GM23338 (cell line): ENCODE measurements around the gene RPS19BP1. TPM values are rescaled to one million over a fixed set of nuclear protein-coding genes. Genes with fewer than 3 reads are reported as not detected.

Experiments used
- ATAC-seq: fragments of 200-7000 bp; cut with Tn5 transposase; 3 replicates; pipeline ENCODE4 v1.9.1; 2020
- DNase-seq: peaks from one replicate; pipeline ENCODE4 v3.0.0-alpha.2; 2015; ENCODE audit warnings: low spot score
- H2AFZ ChIP-seq: fragments of 200-600 bp; sonication (generic); 2 replicates; pipeline ENCODE4 v1.8.0; 2016; ENCODE audit warnings: antibody characterized with exemption, mild to moderate bottlenecking, moderate library complexity
- H3F3A ChIP-seq: fragments of 200-600 bp; sonication (generic); replicated peaks from 2 replicates; pipeline ENCODE4 v1.8.0; 2017; ENCODE audit warnings: antibody characterized with exemption, mixed run types, low read depth
- H3K27ac ChIP-seq: fragments of 200-600 bp; sonication (generic); 2 replicates; pipeline ENCODE4 v1.6.1; 2016; ENCODE audit warnings: low read depth
- H3K27me3 ChIP-seq: fragments of 200-600 bp; sonication (generic); 2 replicates; pipeline ENCODE4 v1.8.0; 2016; ENCODE audit warnings: mild to moderate bottlenecking, mixed run types, moderate library complexity; ENCODE audit not compliant: insufficient read depth
- H3K36me3 ChIP-seq: fragments of 200-600 bp; sonication (generic); 2 replicates; pipeline ENCODE4 v1.8.0; 2016; ENCODE audit warnings: mild to moderate bottlenecking; ENCODE audit not compliant: insufficient read depth
- H3K4me1 ChIP-seq: fragments of 200-600 bp; sonication (generic); 2 replicates; pipeline ENCODE4 v1.8.0; 2016; ENCODE audit warnings: mild to moderate bottlenecking, moderate library complexity; ENCODE audit not compliant: insufficient read depth
- H3K4me2 ChIP-seq: fragments of 200-600 bp; sonication (generic); 2 replicates; pipeline ENCODE4 v1.7.1; 2017; ENCODE audit warnings: mixed run types
- H3K4me3 ChIP-seq: fragments of 200-600 bp; sonication (generic); 2 replicates; pipeline ENCODE4 v1.6.1; 2016; ENCODE audit warnings: mixed run types
- H3K79me2 ChIP-seq: fragments of 200-600 bp; sonication (generic); replicated peaks from 2 replicates; pipeline ENCODE4 v1.8.0; 2017; ENCODE audit warnings: mild to moderate bottlenecking; ENCODE audit not compliant: insufficient read depth
- H3K9me2 ChIP-seq: fragments of 200-600 bp; sonication (generic); 2 replicates; pipeline ENCODE4 v1.8.0; 2017; ENCODE audit not compliant: insufficient read depth
- H4K20me1 ChIP-seq: fragments of 200-600 bp; sonication (generic); replicated peaks from 2 replicates; pipeline ENCODE4 v1.8.0; 2017; ENCODE audit warnings: mild to moderate bottlenecking; ENCODE audit not compliant: insufficient read depth
- H3K27ac Mint-ChIP-seq: 2 replicates; pipeline ENCODE4 v1.8.0; 2020; ENCODE audit warnings: inconsistent platforms, mild to moderate bottlenecking, moderate library complexity, mixed read lengths
- H3K27me3 Mint-ChIP-seq: 3 replicates; pipeline ENCODE4 v1.8.0; 2022; ENCODE audit warnings: low read depth, mild to moderate bottlenecking, moderate library complexity, mixed read lengths, inconsistent platforms; ENCODE audit not compliant: insufficient read depth, poor library complexity
- H3K36me3 Mint-ChIP-seq: 3 replicates; pipeline ENCODE4 v1.8.0; 2021; ENCODE audit warnings: low read depth, mild to moderate bottlenecking, inconsistent platforms, moderate library complexity, mixed read lengths
- H3K4me1 Mint-ChIP-seq: 3 replicates; pipeline ENCODE4 v1.8.0; 2020; ENCODE audit warnings: mild to moderate bottlenecking, inconsistent platforms, mixed read lengths
- H3K4me3 Mint-ChIP-seq: 3 replicates; pipeline ENCODE4 v1.8.0; 2021; ENCODE audit warnings: moderate library complexity, mild to moderate bottlenecking, inconsistent platforms, mixed read lengths
- H3K9me3 Mint-ChIP-seq: 3 replicates; pipeline ENCODE4 v1.8.0; 2020; ENCODE audit warnings: moderate library complexity, mild to moderate bottlenecking, inconsistent platforms, mixed read lengths
- CREB1 ChIP-seq: fragments of 250-450 bp; sonication (Bioruptor Pico); IDR thresholded peaks from 2 replicates; pipeline ENCODE4 v1.5.0; 2020; ENCODE audit warnings: low read depth, mild to moderate bottlenecking, moderate library complexity
- EZH2 ChIP-seq: fragments of 200-600 bp; sonication (generic); IDR thresholded peaks from one replicate; pipeline ENCODE4 v1.8.0; 2017; ENCODE audit warnings: antibody characterized with exemption, mild to moderate bottlenecking, low read depth; ENCODE audit not compliant: unreplicated experiment
- EZH2phosphoT487 ChIP-seq: fragments of 200-600 bp; sonication (generic); IDR thresholded peaks from one replicate; pipeline ENCODE4 v1.8.1; 2018; ENCODE audit warnings: antibody characterized with exemption; ENCODE audit not compliant: unreplicated experiment
- JUNB ChIP-seq: IDR thresholded peaks from one replicate; pipeline ENCODE4 v1.6.1; 2016; ENCODE audit warnings: antibody characterized with exemption; ENCODE audit not compliant: unreplicated experiment
- NANOG ChIP-seq: IDR thresholded peaks from 2 replicates; pipeline ENCODE4 v1.6.1; 2016; ENCODE audit warnings: antibody characterized with exemption, borderline replicate concordance
- POLR2AphosphoS5 ChIP-seq: IDR thresholded peaks from 2 replicates; pipeline ENCODE4 v1.6.1; 2016; ENCODE audit warnings: antibody characterized with exemption, low read depth
- STAT1 ChIP-seq: IDR thresholded peaks from one replicate; pipeline ENCODE4 v1.6.1; 2016; ENCODE audit warnings: antibody characterized with exemption; ENCODE audit not compliant: unreplicated experiment
- ZNF114 ChIP-seq: fragments of 250-450 bp; sonication (Bioruptor Pico); IDR thresholded peaks from 2 replicates; pipeline ENCODE4 v1.5.0; 2020; ENCODE audit warnings: mild to moderate bottlenecking, moderate library complexity
- ZNF331 ChIP-seq: fragments of 250-450 bp; sonication (Bioruptor Pico); IDR thresholded peaks from 2 replicates; pipeline ENCODE4 v1.5.0; 2020; ENCODE audit warnings: low read depth, mild to moderate bottlenecking, moderate library complexity
- polyA plus RNA-seq: library from polyadenylated mRNA; unstranded; fragments of >200 nt; fragmentation: Nextera tagmentation; extraction: Ambion mirVana; gene quantifications from 2 replicates; pipeline ENCODE4 v1.2.1, GENCODE V29; 2016
- total RNA-seq: library from RNA; depleted of rRNA; stranded (reverse); fragments of >200 nt; shearing (Covaris generic); gene quantifications from 2 replicates; pipeline ENCODE4 v1.2.3, GENCODE V29; 2014
- TF ChIP-seq, protein P1 (sequence below), 2 experiments: fragments of 200-600 bp in 1 of 2; sonication (generic) in 1 of 2; conservative IDR thresholded peaks; 2 replicates each; pipeline versions ENCODE4 v1.5.1 to v1.6.1; 2016 to 2017; ENCODE audit warnings: antibody characterized with exemption in 2 of 2, low read depth in 2 of 2, mild to moderate bottlenecking in 2 of 2, moderate library complexity in 1 of 2
- TF ChIP-seq, protein P2 (sequence below): IDR thresholded peaks from 2 replicates; pipeline ENCODE4 v1.6.1; 2016; ENCODE audit warnings: antibody characterized with exemption
- TF ChIP-seq, protein P3 (sequence below): fragments of 250-450 bp; sonication (Bioruptor Pico); IDR thresholded peaks from 2 replicates; pipeline ENCODE4 v1.5.0; 2020; ENCODE audit warnings: mild to moderate bottlenecking, moderate library complexity
- TF ChIP-seq, protein P4 (sequence below): IDR thresholded peaks from one replicate; pipeline ENCODE4 v1.6.1; 2018; ENCODE audit warnings: antibody characterized with exemption; ENCODE audit not compliant: unreplicated experiment

Gene RPS19BP1
- total and polyA plus RNA-seq, 2 experiments from 2014 or later = 153 to 215 TPM

DNA sequence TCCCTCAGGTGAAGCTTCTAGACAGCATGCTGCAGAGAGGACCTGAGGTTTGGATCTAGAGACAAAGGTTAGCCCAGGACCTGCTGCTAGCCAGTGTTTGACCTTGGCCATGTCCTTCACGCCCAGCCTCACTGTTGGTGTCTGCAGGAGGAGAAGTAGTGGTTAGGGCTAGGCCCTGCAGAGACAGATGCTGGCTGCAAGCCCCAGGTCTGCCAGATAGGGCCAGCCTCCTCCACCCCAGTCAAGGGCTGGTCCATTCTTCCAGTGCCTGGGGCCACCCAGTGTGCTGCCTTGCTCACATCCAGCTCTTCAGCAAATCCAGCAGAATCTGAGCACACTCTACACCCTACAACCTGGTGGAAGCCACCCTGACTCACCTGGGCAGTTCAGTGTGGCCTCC is 52.0 kb downstream of the RPS19BP1 start:
- no peak overlapping the region for H3K27ac Mint-ChIP-seq
- no peak overlapping the region for H2AFZ ChIP-seq
- peaks cover 6% of the 10 kb centered on the region for H3K27me3 Mint-ChIP-seq
- no peaks in the 10 kb centered on the region for H3K9me2 ChIP-seq
- no peaks in the 10 kb centered on the region; the same call in 2 of the 3 replicates for H3K9me3 Mint-ChIP-seq
- no peaks in the 10 kb centered on the region for H3K79me2 ChIP-seq
- no peak overlapping the region for H3K27ac ChIP-seq
- ATAC-seq = no peak
- H3K4me3 ChIP-seq = no peak overlapping the region
- no peaks in the 10 kb centered on the region for H3K27me3 ChIP-seq
- H3K4me1 ChIP-seq = peaks cover 4% of the 10 kb centered on the region; the same call in 1 of the 2 replicates
- no peaks in the 10 kb centered on the region for H3K36me3 ChIP-seq
- no peak overlapping the region for H3K4me2 ChIP-seq
- no peaks in the 10 kb centered on the region; the same call in 2 of the 3 replicates for H3K36me3 Mint-ChIP-seq
- no peak for TF ChIP-seq JUNB
- no peak for TF ChIP-seq EZH2
- TF ChIP-seq ZNF331 (CRISPR knock-in tag) = no peak
- TF ChIP-seq CREB1 (CRISPR knock-in tag) = no peak
- TF ChIP-seq, protein P1, sequence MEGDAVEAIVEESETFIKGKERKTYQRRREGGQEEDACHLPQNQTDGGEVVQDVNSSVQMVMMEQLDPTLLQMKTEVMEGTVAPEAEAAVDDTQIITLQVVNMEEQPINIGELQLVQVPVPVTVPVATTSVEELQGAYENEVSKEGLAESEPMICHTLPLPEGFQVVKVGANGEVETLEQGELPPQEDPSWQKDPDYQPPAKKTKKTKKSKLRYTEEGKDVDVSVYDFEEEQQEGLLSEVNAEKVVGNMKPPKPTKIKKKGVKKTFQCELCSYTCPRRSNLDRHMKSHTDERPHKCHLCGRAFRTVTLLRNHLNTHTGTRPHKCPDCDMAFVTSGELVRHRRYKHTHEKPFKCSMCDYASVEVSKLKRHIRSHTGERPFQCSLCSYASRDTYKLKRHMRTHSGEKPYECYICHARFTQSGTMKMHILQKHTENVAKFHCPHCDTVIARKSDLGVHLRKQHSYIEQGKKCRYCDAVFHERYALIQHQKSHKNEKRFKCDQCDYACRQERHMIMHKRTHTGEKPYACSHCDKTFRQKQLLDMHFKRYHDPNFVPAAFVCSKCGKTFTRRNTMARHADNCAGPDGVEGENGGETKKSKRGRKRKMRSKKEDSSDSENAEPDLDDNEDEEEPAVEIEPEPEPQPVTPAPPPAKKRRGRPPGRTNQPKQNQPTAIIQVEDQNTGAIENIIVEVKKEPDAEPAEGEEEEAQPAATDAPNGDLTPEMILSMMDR (conservative IDR thresholded peaks at IDR 0.05; ENCODE audit: low read depth in 2 of 2) = no peak
- TF ChIP-seq NANOG = no peak
- TF ChIP-seq POLR2AphosphoS5 = no peak
- TF ChIP-seq, protein P2, sequence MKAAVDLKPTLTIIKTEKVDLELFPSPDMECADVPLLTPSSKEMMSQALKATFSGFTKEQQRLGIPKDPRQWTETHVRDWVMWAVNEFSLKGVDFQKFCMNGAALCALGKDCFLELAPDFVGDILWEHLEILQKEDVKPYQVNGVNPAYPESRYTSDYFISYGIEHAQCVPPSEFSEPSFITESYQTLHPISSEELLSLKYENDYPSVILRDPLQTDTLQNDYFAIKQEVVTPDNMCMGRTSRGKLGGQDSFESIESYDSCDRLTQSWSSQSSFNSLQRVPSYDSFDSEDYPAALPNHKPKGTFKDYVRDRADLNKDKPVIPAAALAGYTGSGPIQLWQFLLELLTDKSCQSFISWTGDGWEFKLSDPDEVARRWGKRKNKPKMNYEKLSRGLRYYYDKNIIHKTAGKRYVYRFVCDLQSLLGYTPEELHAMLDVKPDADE = no peak
- TF ChIP-seq, protein P3, sequence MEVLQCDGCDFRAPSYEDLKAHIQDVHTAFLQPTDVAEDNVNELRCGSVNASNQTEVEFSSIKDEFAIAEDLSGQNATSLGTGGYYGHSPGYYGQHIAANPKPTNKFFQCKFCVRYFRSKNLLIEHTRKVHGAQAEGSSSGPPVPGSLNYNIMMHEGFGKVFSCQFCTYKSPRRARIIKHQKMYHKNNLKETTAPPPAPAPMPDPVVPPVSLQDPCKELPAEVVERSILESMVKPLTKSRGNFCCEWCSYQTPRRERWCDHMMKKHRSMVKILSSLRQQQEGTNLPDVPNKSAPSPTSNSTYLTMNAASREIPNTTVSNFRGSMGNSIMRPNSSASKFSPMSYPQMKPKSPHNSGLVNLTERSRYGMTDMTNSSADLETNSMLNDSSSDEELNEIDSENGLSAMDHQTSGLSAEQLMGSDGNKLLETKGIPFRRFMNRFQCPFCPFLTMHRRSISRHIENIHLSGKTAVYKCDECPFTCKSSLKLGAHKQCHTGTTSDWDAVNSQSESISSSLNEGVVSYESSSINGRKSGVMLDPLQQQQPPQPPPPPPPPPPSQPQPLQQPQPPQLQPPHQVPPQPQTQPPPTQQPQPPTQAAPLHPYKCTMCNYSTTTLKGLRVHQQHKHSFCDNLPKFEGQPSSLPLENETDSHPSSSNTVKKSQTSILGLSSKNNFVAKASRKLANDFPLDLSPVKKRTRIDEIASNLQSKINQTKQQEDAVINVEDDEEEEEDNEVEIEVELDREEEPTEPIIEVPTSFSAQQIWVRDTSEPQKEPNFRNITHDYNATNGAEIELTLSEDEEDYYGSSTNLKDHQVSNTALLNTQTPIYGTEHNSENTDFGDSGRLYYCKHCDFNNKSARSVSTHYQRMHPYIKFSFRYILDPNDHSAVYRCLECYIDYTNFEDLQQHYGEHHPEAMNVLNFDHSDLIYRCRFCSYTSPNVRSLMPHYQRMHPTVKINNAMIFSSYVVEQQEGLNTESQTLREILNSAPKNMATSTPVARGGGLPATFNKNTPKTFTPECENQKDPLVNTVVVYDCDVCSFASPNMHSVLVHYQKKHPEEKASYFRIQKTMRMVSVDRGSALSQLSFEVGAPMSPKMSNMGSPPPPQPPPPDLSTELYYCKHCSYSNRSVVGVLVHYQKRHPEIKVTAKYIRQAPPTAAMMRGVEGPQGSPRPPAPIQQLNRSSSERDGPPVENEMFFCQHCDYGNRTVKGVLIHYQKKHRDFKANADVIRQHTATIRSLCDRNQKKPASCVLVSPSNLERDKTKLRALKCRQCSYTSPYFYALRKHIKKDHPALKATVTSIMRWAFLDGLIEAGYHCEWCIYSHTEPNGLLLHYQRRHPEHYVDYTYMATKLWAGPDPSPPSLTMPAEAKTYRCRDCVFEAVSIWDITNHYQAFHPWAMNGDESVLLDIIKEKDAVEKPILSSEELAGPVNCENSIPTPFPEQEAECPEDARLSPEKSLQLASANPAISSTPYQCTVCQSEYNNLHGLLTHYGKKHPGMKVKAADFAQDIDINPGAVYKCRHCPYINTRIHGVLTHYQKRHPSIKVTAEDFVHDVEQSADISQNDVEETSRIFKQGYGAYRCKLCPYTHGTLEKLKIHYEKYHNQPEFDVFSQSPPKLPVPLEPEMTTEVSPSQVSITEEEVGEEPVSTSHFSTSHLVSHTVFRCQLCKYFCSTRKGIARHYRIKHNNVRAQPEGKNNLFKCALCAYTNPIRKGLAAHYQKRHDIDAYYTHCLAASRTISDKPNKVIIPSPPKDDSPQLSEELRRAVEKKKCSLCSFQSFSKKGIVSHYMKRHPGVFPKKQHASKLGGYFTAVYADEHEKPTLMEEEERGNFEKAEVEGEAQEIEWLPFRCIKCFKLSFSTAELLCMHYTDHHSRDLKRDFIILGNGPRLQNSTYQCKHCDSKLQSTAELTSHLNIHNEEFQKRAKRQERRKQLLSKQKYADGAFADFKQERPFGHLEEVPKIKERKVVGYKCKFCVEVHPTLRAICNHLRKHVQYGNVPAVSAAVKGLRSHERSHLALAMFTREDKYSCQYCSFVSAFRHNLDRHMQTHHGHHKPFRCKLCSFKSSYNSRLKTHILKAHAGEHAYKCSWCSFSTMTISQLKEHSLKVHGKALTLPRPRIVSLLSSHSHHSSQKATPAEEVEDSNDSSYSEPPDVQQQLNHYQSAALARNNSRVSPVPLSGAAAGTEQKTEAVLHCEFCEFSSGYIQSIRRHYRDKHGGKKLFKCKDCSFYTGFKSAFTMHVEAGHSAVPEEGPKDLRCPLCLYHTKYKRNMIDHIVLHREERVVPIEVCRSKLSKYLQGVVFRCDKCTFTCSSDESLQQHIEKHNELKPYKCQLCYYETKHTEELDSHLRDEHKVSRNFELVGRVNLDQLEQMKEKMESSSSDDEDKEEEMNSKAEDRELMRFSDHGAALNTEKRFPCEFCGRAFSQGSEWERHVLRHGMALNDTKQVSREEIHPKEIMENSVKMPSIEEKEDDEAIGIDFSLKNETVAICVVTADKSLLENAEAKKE (CRISPR knock-in tag) = no peak
- no peak for TF ChIP-seq STAT1
- TF ChIP-seq ZNF114 (CRISPR knock-in tag) = no peak
- TF ChIP-seq, protein P4, sequence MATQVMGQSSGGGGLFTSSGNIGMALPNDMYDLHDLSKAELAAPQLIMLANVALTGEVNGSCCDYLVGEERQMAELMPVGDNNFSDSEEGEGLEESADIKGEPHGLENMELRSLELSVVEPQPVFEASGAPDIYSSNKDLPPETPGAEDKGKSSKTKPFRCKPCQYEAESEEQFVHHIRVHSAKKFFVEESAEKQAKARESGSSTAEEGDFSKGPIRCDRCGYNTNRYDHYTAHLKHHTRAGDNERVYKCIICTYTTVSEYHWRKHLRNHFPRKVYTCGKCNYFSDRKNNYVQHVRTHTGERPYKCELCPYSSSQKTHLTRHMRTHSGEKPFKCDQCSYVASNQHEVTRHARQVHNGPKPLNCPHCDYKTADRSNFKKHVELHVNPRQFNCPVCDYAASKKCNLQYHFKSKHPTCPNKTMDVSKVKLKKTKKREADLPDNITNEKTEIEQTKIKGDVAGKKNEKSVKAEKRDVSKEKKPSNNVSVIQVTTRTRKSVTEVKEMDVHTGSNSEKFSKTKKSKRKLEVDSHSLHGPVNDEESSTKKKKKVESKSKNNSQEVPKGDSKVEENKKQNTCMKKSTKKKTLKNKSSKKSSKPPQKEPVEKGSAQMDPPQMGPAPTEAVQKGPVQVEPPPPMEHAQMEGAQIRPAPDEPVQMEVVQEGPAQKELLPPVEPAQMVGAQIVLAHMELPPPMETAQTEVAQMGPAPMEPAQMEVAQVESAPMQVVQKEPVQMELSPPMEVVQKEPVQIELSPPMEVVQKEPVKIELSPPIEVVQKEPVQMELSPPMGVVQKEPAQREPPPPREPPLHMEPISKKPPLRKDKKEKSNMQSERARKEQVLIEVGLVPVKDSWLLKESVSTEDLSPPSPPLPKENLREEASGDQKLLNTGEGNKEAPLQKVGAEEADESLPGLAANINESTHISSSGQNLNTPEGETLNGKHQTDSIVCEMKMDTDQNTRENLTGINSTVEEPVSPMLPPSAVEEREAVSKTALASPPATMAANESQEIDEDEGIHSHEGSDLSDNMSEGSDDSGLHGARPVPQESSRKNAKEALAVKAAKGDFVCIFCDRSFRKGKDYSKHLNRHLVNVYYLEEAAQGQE = no peak
- TF ChIP-seq EZH2phosphoT487 = no peak
- no peak for DNase-seq
- peaks cover 7% of the 10 kb centered on the region; the same call in 1 of the 2 replicates for H4K20me1 ChIP-seq
- H3K4me3 Mint-ChIP-seq = no peak overlapping the region
- no peaks in the 10 kb centered on the region for H3F3A ChIP-seq
- H3K4me1 Mint-ChIP-seq = peaks cover 13% of the 10 kb centered on the region
